HepG2 (cell line): ENCODE data around the gene ERRFI1. TPM values are rescaled to one million over a fixed set of nuclear protein-coding genes. Genes with fewer than 3 reads are reported as not detected.

Experiments used
- EHMT2 ChIP-seq: fragments of 200-600 bp; sonication (generic); IDR thresholded peaks from 2 replicates; pipeline ENCODE4 v1.7.0; 2017; ENCODE audit warnings: antibody characterized with exemption, low read depth, low read length, borderline replicate concordance
- HDAC1 ChIP-seq: sonication (generic); formaldehyde crosslinking; IDR thresholded peaks from 2 replicates; pipeline ENCODE4 v1.5.1; 2020; ENCODE audit warnings: mild to moderate bottlenecking, missing genetic modification reagents
- ZNF382 ChIP-seq: sonication (generic); formaldehyde crosslinking; IDR thresholded peaks from 2 replicates; pipeline ENCODE4 v1.5.0; 2020; ENCODE audit warnings: missing genetic modification reagents, mild to moderate bottlenecking, borderline replicate concordance
- ZNF552 ChIP-seq: sonication (generic); formaldehyde crosslinking; IDR thresholded peaks from 2 replicates; pipeline ENCODE4 v1.9.0; 2022; ENCODE audit warnings: missing genetic modification reagents, mild to moderate bottlenecking, borderline replicate concordance
- polyA plus RNA-seq, 8 experiments: library from polyadenylated mRNA; depleted of rRNA in 3 of 8; stranded (reverse) in 7 of 8; unstranded in 1 of 8; fragments of >200 nt; fragmentation: Illumina TruSeq in 4 of 8; extraction: Trizol in 4 of 8; gene quantifications; 2 replicates each; pipeline versions ENCODE4 v1.2.1 to v1.2.3, GENCODE V29; 2011 to 2016; ENCODE audit warnings: low read depth in 4 of 8, missing spikeins in 1 of 8, mixed read lengths in 1 of 8; ENCODE audit not compliant: insufficient read depth in 1 of 8
- total RNA-seq, 5 experiments: library from RNA; depleted of rRNA; stranded (reverse); fragments of >200 nt; fragmentation: Illumina TruSeq; extraction: Trizol; gene quantifications; 2 replicates each; pipeline ENCODE4 v1.2.3, GENCODE V29; 2016; ENCODE audit warnings: low read depth in 1 of 5
- TF ChIP-seq, protein P1 (sequence below): sonication (generic); formaldehyde crosslinking; conservative IDR thresholded peaks from 2 replicates; pipeline ENCODE4 v1.8.0; 2022; ENCODE audit warnings: mild to moderate bottlenecking, moderate library complexity, missing genetic modification reagents
- TF ChIP-seq, protein P2 (sequence below): sonication (generic); formaldehyde crosslinking; IDR thresholded peaks from 2 replicates; pipeline ENCODE4 v1.5.1; 2020; ENCODE audit warnings: mild to moderate bottlenecking, missing genetic modification reagents, moderate library complexity
- TF ChIP-seq, protein P3 (sequence below): sonication (generic); formaldehyde crosslinking; IDR thresholded peaks from 2 replicates; pipeline ENCODE4 v1.5.0; 2020; ENCODE audit warnings: missing genetic modification reagents
- TF ChIP-seq, protein P4 (sequence below): sonication (generic); formaldehyde crosslinking; IDR thresholded peaks from 2 replicates; pipeline ENCODE4 v1.4.0; 2020; ENCODE audit warnings: missing genetic modification reagents
- TF ChIP-seq, protein P5 (sequence below): sonication (generic); formaldehyde crosslinking; IDR thresholded peaks from 2 replicates; pipeline ENCODE4 v1.5.0; 2020; ENCODE audit warnings: mild to moderate bottlenecking, low read depth, missing genetic modification reagents, borderline replicate concordance
- TF ChIP-seq, protein P6 (sequence below): sonication (generic); formaldehyde crosslinking; IDR thresholded peaks from 2 replicates; pipeline ENCODE4 v1.9.0; 2021; ENCODE audit warnings: missing genetic modification reagents, borderline replicate concordance
- TF ChIP-seq, protein P7 (sequence below): sonication (generic); formaldehyde crosslinking; IDR thresholded peaks from 2 replicates; pipeline ENCODE4 v1.4.0; 2020; ENCODE audit warnings: missing genetic modification reagents

The ERRFI1 gene
- total and polyA plus RNA-seq, 2 of the 13 experiments (the other 11 are each of a cell fraction or from before 2014, with no cell fraction given), result 84.4 to 753 TPM

DNA sequence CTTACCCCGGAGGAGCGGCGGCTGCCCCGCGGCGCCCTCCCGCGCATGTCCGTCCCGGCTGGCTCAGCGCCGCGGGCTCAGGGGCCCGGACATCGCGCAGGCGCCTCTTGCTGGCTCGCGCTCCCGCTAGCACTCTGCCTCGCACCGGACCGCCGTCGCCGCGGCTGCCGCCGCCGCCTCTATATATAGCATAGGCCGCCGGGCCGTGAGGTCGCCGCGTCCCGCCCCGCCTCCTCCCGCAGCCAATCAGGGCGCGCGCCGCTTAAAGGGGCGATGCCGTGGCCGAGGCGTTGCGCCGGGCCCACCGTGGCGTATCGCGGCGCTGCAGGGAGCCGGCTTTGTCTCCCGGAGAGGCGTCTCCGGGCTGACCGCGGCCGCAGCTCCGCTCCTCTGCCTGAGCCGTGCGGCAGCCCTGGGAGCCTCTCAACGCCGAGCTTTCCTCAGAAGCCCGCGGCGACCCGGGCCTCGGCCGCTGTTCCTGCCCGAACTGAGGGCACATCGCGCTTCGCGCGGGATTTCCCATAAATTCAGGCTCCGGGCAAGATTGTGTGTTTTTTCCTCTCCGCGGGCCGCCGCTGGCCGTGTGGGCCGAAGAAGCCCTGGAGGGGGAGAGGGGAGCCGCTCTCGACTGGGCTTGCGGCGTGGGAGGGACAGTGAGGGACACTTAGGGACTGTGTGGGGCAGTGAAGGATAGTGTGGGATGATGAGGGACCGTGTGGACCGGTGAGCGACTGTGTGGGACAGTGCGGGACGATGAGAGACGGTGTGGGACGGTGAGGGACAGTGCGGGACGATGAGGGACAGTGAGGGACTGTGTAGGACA, at the start of gene ERRFI1 (continued):
- TF ChIP-seq, protein P1, sequence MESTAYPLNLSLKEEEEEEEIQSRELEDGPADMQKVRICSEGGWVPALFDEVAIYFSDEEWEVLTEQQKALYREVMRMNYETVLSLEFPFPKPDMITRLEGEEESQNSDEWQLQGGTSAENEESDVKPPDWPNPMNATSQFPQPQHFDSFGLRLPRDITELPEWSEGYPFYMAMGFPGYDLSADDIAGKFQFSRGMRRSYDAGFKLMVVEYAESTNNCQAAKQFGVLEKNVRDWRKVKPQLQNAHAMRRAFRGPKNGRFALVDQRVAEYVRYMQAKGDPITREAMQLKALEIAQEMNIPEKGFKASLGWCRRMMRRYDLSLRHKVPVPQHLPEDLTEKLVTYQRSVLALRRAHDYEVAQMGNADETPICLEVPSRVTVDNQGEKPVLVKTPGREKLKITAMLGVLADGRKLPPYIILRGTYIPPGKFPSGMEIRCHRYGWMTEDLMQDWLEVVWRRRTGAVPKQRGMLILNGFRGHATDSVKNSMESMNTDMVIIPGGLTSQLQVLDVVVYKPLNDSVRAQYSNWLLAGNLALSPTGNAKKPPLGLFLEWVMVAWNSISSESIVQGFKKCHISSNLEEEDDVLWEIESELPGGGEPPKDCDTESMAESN, result peak; percentile 85
- TF ChIP-seq, protein P2, sequence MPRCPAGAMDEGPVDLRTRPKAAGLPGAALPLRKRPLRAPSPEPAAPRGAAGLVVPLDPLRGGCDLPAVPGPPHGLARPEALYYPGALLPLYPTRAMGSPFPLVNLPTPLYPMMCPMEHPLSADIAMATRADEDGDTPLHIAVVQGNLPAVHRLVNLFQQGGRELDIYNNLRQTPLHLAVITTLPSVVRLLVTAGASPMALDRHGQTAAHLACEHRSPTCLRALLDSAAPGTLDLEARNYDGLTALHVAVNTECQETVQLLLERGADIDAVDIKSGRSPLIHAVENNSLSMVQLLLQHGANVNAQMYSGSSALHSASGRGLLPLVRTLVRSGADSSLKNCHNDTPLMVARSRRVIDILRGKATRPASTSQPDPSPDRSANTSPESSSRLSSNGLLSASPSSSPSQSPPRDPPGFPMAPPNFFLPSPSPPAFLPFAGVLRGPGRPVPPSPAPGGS (CRISPR knock-in tag), result peak; percentile 87; the same call in 1 of the 2 replicates
- TF ChIP-seq, protein P3, sequence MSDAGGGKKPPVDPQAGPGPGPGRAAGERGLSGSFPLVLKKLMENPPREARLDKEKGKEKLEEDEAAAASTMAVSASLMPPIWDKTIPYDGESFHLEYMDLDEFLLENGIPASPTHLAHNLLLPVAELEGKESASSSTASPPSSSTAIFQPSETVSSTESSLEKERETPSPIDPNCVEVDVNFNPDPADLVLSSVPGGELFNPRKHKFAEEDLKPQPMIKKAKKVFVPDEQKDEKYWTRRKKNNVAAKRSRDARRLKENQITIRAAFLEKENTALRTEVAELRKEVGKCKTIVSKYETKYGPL (CRISPR knock-in tag), result no peak; the same call in 1 of the 2 replicates
- TF ChIP-seq EHMT2 (no peak), HDAC1 (CRISPR knock-in tag) (peak; percentile 87), ZNF382 (CRISPR knock-in tag) (no peak), ZNF552 (CRISPR knock-in tag) (no peak)
- TF ChIP-seq, protein P4, sequence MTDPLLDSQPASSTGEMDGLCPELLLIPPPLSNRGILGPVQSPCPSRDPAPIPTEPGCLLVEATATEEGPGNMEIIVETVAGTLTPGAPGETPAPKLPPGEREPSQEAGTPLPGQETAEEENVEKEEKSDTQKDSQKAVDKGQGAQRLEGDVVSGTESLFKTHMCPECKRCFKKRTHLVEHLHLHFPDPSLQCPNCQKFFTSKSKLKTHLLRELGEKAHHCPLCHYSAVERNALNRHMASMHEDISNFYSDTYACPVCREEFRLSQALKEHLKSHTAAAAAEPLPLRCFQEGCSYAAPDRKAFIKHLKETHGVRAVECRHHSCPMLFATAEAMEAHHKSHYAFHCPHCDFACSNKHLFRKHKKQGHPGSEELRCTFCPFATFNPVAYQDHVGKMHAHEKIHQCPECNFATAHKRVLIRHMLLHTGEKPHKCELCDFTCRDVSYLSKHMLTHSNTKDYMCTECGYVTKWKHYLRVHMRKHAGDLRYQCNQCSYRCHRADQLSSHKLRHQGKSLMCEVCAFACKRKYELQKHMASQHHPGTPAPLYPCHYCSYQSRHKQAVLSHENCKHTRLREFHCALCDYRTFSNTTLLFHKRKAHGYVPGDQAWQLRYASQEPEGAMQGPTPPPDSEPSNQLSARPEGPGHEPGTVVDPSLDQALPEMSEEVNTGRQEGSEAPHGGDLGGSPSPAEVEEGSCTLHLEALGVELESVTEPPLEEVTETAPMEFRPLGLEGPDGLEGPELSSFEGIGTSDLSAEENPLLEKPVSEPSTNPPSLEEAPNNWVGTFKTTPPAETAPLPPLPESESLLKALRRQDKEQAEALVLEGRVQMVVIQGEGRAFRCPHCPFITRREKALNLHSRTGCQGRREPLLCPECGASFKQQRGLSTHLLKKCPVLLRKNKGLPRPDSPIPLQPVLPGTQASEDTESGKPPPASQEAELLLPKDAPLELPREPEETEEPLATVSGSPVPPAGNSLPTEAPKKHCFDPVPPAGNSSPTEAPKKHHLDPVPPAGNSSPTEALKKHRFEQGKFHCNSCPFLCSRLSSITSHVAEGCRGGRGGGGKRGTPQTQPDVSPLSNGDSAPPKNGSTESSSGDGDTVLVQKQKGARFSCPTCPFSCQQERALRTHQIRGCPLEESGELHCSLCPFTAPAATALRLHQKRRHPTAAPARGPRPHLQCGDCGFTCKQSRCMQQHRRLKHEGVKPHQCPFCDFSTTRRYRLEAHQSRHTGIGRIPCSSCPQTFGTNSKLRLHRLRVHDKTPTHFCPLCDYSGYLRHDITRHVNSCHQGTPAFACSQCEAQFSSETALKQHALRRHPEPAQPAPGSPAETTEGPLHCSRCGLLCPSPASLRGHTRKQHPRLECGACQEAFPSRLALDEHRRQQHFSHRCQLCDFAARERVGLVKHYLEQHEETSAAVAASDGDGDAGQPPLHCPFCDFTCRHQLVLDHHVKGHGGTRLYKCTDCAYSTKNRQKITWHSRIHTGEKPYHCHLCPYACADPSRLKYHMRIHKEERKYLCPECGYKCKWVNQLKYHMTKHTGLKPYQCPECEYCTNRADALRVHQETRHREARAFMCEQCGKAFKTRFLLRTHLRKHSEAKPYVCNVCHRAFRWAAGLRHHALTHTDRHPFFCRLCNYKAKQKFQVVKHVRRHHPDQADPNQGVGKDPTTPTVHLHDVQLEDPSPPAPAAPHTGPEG (CRISPR knock-in tag), result peak; percentile 68; the same call in 1 of the 2 replicates
- TF ChIP-seq, protein P5, sequence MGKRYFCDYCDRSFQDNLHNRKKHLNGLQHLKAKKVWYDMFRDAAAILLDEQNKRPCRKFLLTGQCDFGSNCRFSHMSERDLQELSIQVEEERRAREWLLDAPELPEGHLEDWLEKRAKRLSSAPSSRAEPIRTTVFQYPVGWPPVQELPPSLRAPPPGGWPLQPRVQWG (CRISPR knock-in tag), result no peak
- TF ChIP-seq, protein P6, sequence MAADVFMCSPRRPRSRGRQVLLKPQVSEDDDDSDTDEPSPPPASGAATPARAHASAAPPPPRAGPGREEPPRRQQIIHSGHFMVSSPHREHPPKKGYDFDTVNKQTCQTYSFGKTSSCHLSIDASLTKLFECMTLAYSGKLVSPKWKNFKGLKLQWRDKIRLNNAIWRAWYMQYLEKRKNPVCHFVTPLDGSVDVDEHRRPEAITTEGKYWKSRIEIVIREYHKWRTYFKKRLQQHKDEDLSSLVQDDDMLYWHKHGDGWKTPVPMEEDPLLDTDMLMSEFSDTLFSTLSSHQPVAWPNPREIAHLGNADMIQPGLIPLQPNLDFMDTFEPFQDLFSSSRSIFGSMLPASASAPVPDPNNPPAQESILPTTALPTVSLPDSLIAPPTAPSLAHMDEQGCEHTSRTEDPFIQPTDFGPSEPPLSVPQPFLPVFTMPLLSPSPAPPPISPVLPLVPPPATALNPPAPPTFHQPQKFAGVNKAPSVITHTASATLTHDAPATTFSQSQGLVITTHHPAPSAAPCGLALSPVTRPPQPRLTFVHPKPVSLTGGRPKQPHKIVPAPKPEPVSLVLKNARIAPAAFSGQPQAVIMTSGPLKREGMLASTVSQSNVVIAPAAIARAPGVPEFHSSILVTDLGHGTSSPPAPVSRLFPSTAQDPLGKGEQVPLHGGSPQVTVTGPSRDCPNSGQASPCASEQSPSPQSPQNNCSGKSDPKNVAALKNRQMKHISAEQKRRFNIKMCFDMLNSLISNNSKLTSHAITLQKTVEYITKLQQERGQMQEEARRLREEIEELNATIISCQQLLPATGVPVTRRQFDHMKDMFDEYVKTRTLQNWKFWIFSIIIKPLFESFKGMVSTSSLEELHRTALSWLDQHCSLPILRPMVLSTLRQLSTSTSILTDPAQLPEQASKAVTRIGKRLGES (CRISPR knock-in tag), result no peak
- TF ChIP-seq, protein P7, sequence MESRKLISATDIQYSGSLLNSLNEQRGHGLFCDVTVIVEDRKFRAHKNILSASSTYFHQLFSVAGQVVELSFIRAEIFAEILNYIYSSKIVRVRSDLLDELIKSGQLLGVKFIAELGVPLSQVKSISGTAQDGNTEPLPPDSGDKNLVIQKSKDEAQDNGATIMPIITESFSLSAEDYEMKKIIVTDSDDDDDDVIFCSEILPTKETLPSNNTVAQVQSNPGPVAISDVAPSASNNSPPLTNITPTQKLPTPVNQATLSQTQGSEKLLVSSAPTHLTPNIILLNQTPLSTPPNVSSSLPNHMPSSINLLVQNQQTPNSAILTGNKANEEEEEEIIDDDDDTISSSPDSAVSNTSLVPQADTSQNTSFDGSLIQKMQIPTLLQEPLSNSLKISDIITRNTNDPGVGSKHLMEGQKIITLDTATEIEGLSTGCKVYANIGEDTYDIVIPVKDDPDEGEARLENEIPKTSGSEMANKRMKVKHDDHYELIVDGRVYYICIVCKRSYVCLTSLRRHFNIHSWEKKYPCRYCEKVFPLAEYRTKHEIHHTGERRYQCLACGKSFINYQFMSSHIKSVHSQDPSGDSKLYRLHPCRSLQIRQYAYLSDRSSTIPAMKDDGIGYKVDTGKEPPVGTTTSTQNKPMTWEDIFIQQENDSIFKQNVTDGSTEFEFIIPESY (CRISPR knock-in tag), result no peak
